ENCODE data around the gene LPIN3.

DNA sequence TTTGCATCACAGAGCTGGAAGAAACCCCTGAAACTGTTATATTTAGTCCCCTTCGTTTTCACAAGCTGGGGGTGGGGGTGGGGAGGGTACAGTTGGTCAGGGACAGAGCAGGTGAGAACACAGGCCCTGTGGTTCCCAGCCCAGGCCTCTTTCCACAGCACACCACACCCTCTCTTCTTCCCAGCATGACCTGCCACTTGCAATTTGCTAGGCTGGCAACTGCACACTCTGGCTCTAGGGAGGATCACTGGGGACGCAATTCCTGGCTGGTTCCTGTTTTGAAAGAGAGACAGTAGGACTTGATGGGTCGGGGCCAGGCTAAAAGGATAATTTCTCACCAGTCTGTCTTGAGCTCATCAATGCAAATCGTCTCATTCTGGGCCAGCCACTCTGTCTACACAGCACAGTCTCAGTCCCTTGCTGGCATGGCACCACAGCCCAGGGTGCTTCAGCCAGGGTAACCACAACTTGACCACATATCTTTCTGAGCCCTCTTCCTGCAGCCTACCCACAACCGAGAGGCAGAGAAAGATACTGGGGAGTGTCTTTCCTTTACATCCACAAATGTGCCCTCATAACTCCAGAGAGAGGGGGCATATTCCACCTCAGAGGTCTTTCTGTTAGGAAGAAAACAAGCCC, 67.7 kb downstream of the LPIN3 start:
- TF ChIP-seq POLR2A (IDR thresholded peaks at IDR 0.05) (no peak), CTCF (IDR thresholded peaks at IDR 0.05) (no peak)

All from Peyer's patch (tissue), 4 donors.